ENCODE measurements around the gene OPTN. TPM values are rescaled to one million over a fixed set of nuclear protein-coding genes. Genes with fewer than 3 reads are reported as not detected.

The OPTN gene
- polyA plus RNA-seq, 1 of the 3 experiments (the other 2 are of a cell fraction) = 21.6 TPM

- no peaks in the 10 kb centered on the region for H3K79me2 ChIP-seq (ENCODE audit: insufficient read depth)
- TF ChIP-seq FOSL2 (IDR thresholded peaks at IDR 0.05; ENCODE audit: borderline replicate concordance, low read depth) (no peak), SMC3 (IDR thresholded peaks at IDR 0.05; ENCODE audit: low read depth, low read length) (no peak), FOXJ3 (CRISPR knock-in tag; IDR thresholded peaks at IDR 0.05) (no peak), USF2 (IDR thresholded peaks at IDR 0.05; ENCODE audit: borderline replicate concordance, low read depth, low read length) (no peak), RXRA (IDR thresholded peaks at IDR 0.05; ENCODE audit: borderline replicate concordance, low read depth) (no peak), GABPA (IDR thresholded peaks at IDR 0.05; ENCODE audit: low read depth) (no peak), CHD2 (IDR thresholded peaks at IDR 0.05; ENCODE audit: low read length, partially characterized antibody) (no peak), MEF2A (IDR thresholded peaks at IDR 0.05; ENCODE audit: borderline replicate concordance, low read depth) (no peak)
- H3K4me3 ChIP-seq (ENCODE audit: low read depth in 2 of 2, low read length in 1 of 2) = no peak overlapping the region
- H2AFZ ChIP-seq (ENCODE audit: low read depth) = no peak overlapping the region
- H3K36me3 ChIP-seq (replicated peaks in 1 of 2; ENCODE audit: control insufficient read depth in 1 of 2, insufficient read depth in 2 of 2, low read length in 1 of 2) = no peaks in the 10 kb centered on the region
- peaks cover 0 to 3% of the 10 kb centered on the region in 2 experiments; a peak in 2 of 4 replicates for H3K4me1 ChIP-seq (ENCODE audit: control insufficient read depth in 1 of 2, insufficient read depth in 2 of 2, low read depth in 1 of 2, low read length in 1 of 2)
- H3K27me3 ChIP-seq (ENCODE audit: insufficient read depth) = no peaks in the 10 kb centered on the region; the same call in 1 of the 2 replicates
- H3K9ac ChIP-seq = no peak overlapping the region
- H3K27ac ChIP-seq (ENCODE audit: low read depth in 2 of 2, low read length in 1 of 2) = no peak overlapping the region
- no peaks in the 10 kb centered on the region for H3K9me2 ChIP-seq
- no peaks in the 10 kb centered on the region for H4K20me1 ChIP-seq (ENCODE audit: insufficient read depth)
- no peaks in the 10 kb centered on the region for H3F3A ChIP-seq (replicated peaks; ENCODE audit: insufficient read depth)
- CTCF ChIA-PET = interaction anchor here (2.5 to 6.3 kb wide), 2 partner anchors 12 to 161 kb away, joined by 8 to 33 read pairs; no protein-coding TSS in a partner anchor
- DNase-seq = no peak
- no peaks in the 10 kb centered on the region for H3K9me3 ChIP-seq
- WGBS (ENCODE audit: low lambda C conversion rate) = 78% methylated on average over 5 of the region's 5 CpGs
- H3K4me2 ChIP-seq = no peak overlapping the region
- POLR2A ChIA-PET = no interaction called here
Observed at GRCh38 chr10:13062803-13063202, 37.2 kb upstream of the OPTN start.

GRCh38 chr10:13066527-13066926, 33.4 kb upstream of the OPTN start:
- Histone ChIP-seq H3K9me2 (no peaks in the 10 kb centered on the region), H4K20me1 (ENCODE audit: insufficient read depth) (no peaks in the 10 kb centered on the region), H3K27ac (ENCODE audit: low read depth in 2 of 2, low read length in 1 of 2) (no peak overlapping the region), H3K79me2 (ENCODE audit: insufficient read depth) (no peaks in the 10 kb centered on the region), H3K4me2 (no peak overlapping the region), H3K9ac (no peak overlapping the region), H3K4me1 (ENCODE audit: control insufficient read depth in 1 of 2, insufficient read depth in 2 of 2, low read depth in 1 of 2, low read length in 1 of 2) (peaks cover 0 to 3% of the 10 kb centered on the region in 2 experiments; a peak in 2 of 4 replicates), H2AFZ (ENCODE audit: low read depth) (no peak overlapping the region), H3K4me3 (ENCODE audit: low read depth in 2 of 2, low read length in 1 of 2) (no peak overlapping the region), H3K36me3 (replicated peaks in 1 of 2; ENCODE audit: control insufficient read depth in 1 of 2, insufficient read depth in 2 of 2, low read length in 1 of 2) (no peaks in the 10 kb centered on the region), H3K9me3 (no peaks in the 10 kb centered on the region), H3F3A (replicated peaks; ENCODE audit: insufficient read depth) (no peaks in the 10 kb centered on the region), H3K27me3 (ENCODE audit: insufficient read depth) (no peaks in the 10 kb centered on the region; the same call in 1 of the 2 replicates)
- ChIA-PET POLR2A (no interaction called here), CTCF (interaction anchor here (2.1 to 6.3 kb wide), 4 partner anchors 8 to 359 kb away, joined by 7 to 33 read pairs (median 12); partner anchors contain the start of gene OPTN)
- DNase-seq = no peak
- WGBS (ENCODE audit: low lambda C conversion rate) = 60% methylated on average over 3 of the region's 6 CpGs
- TF ChIP-seq EP300 (IDR thresholded peaks at IDR 0.05; ENCODE audit: borderline replicate concordance in 1 of 2, low read depth in 1 of 2, low read length in 1 of 2) (no peak), RFX5 (IDR thresholded peaks at IDR 0.05; ENCODE audit: low read length) (no peak), NFIC (IDR thresholded peaks at IDR 0.05; ENCODE audit: borderline replicate concordance) (no peak), POLR2AphosphoS5 (IDR thresholded peaks at IDR 0.05; ENCODE audit: low read depth, low read length) (no peak), YY1 (IDR thresholded peaks at IDR 0.05; ENCODE audit: low read depth) (no peak), TEAD4 (IDR thresholded peaks at IDR 0.05; ENCODE audit: borderline replicate concordance, insufficient read depth) (no peak), JUND (IDR thresholded peaks at IDR 0.05) (no peak), GATA2 (CRISPR knock-in tag; IDR thresholded peaks at IDR 0.05) (no peak), FOXJ3 (CRISPR knock-in tag; IDR thresholded peaks at IDR 0.05) (no peak), GABPA (IDR thresholded peaks at IDR 0.05; ENCODE audit: low read depth) (no peak), FOSL2 (IDR thresholded peaks at IDR 0.05; ENCODE audit: borderline replicate concordance, low read depth) (no peak), SIN3A (IDR thresholded peaks at IDR 0.05; ENCODE audit: borderline replicate concordance, low read depth, low read length) (no peak)
- TF ChIP-seq, protein P1, sequence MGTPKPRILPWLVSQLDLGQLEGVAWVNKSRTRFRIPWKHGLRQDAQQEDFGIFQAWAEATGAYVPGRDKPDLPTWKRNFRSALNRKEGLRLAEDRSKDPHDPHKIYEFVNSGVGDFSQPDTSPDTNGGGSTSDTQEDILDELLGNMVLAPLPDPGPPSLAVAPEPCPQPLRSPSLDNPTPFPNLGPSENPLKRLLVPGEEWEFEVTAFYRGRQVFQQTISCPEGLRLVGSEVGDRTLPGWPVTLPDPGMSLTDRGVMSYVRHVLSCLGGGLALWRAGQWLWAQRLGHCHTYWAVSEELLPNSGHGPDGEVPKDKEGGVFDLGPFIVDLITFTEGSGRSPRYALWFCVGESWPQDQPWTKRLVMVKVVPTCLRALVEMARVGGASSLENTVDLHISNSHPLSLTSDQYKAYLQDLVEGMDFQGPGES (IDR thresholded peaks at IDR 0.05; ENCODE audit: low read depth, low read length) = no peak
- TF ChIP-seq, protein P2, sequence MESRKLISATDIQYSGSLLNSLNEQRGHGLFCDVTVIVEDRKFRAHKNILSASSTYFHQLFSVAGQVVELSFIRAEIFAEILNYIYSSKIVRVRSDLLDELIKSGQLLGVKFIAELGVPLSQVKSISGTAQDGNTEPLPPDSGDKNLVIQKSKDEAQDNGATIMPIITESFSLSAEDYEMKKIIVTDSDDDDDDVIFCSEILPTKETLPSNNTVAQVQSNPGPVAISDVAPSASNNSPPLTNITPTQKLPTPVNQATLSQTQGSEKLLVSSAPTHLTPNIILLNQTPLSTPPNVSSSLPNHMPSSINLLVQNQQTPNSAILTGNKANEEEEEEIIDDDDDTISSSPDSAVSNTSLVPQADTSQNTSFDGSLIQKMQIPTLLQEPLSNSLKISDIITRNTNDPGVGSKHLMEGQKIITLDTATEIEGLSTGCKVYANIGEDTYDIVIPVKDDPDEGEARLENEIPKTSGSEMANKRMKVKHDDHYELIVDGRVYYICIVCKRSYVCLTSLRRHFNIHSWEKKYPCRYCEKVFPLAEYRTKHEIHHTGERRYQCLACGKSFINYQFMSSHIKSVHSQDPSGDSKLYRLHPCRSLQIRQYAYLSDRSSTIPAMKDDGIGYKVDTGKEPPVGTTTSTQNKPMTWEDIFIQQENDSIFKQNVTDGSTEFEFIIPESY (IDR thresholded peaks at IDR 0.05; ENCODE audit: borderline replicate concordance, low read depth) = no peak
- TF ChIP-seq, protein P3, sequence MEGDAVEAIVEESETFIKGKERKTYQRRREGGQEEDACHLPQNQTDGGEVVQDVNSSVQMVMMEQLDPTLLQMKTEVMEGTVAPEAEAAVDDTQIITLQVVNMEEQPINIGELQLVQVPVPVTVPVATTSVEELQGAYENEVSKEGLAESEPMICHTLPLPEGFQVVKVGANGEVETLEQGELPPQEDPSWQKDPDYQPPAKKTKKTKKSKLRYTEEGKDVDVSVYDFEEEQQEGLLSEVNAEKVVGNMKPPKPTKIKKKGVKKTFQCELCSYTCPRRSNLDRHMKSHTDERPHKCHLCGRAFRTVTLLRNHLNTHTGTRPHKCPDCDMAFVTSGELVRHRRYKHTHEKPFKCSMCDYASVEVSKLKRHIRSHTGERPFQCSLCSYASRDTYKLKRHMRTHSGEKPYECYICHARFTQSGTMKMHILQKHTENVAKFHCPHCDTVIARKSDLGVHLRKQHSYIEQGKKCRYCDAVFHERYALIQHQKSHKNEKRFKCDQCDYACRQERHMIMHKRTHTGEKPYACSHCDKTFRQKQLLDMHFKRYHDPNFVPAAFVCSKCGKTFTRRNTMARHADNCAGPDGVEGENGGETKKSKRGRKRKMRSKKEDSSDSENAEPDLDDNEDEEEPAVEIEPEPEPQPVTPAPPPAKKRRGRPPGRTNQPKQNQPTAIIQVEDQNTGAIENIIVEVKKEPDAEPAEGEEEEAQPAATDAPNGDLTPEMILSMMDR (IDR thresholded peaks at IDR 0.05) = no peak

Measured in SK-N-SH (cell line).